Activated CD8-positive, alpha-beta memory T cell treated with anti-CD3 and anti-CD28 coated beads for 36 hours (primary cell): ENCODE measurements around the gene MICAL3. TPM values are rescaled to one million over a fixed set of nuclear protein-coding genes. Genes with fewer than 3 reads are reported as not detected.

Experiments used
- CTCF ChIA-PET: fragments of 350-600 bp; sonication (Branson Sonifier 250); formaldehyde crosslinking; loops from one replicate; lab custom pipeline; 2021; ENCODE audit warnings: antibody characterized with exemption; lab: Charles Lee
- POLR2A ChIA-PET: fragments of 350-600 bp; sonication (Branson Sonifier 250); formaldehyde crosslinking; loops from one replicate; lab custom pipeline; 2021; ENCODE audit warnings: antibody characterized with exemption; lab: Charles Lee
- total RNA-seq, 2 experiments: library from RNA; stranded (reverse); gene quantifications; one replicate each; pipeline ENCODE4 v1.2.3, GENCODE V29; 2021

Gene MICAL3
- total RNA-seq, 2 experiments from 2014 or later = 47.1 to 48.6 TPM

DNA sequence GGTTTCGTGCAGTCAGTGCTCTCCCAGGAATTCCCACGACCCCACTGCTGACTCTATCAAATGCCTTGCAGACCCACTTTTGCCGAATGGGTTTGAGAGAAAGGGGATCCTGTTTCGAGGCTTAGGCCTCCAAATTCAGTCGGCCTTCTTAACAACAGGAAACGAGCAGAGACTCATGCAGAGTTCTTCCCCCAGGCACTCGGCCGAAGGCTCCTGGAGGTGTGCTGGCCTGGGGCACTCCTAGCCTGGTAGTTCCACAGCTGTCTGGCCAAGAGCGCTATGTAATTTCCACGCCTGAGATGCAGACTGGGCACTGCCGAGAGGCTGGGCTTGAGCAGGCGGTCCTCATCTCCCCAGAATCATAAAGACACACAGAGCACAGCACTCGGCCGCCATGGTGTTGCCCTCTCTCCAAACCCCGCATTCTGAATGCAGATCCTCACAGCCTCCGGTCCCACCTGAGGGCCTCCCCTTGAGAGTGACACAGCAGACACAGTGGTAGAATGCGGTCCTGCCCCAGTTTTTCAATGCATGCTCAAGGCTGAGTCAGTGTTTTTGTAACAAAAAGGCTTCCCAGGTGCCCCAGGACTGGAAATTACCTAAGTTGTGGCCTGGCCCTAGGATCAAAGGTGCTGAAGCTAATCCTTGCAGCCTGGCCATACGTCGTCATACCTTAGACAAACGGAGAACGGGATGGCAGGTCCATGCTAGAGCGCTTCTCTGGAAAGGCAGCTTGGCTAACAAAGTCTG, 219.9 kb downstream of the MICAL3 start:
- CTCF ChIA-PET = no interaction called here
- POLR2A ChIA-PET = no interaction called here

GRCh38 chr22:17803609-17804270, 220.6 kb downstream of the MICAL3 start:
- ChIA-PET CTCF (no interaction called here), POLR2A (no interaction called here)

DNA sequence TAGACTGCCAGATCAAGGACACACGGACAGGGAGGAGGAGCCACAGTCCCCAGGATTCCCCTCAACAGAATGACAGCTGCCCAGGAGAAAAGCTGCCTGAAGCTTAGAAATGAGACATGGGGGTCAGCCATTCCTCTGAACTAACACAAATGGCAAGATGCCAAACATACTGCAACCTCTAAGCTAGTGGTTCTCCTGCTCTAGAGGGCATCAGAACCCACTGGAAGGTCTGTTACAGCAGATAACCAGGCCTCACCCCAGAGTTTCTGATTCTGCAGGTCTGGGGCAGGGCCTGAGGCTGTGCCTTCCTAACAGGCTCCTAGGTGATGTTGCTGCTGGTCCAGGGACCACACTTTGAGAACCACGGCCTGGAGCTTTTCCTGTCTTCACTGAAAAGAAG, 221.5 kb downstream of the MICAL3 start:
- POLR2A ChIA-PET = no interaction called here
- CTCF ChIA-PET = no interaction called here

- CTCF ChIA-PET = no interaction called here
- POLR2A ChIA-PET = no interaction called here
Measured at GRCh38 chr22:17802411-17802810, 221.9 kb downstream of the MICAL3 start.

- CTCF ChIA-PET = no interaction called here
- POLR2A ChIA-PET = no interaction called here
Measured at GRCh38 chr22:17797721-17798559, 226.4 kb downstream of the MICAL3 start.

DNA sequence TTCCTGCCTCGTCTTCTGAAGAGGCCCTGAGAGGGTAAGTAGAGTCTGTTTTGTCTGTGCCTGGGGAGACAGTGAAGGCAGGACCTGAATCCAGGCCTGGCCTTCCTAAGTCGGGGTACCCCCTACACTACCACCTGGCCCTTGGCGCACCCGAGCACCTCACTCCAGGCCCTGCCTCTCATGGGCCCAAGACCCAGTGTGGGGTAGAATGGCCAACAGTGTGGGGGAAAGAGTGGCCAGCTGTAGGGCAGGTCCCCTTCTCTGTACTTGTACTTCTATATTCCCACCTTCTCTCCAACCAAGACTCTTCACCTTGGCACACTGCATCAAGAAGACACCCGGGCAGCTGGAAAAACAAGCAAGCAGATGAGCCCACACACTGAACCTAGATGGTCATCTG, 227.7 kb downstream of the MICAL3 start:
- CTCF ChIA-PET = no interaction called here
- POLR2A ChIA-PET = no interaction called here

- CTCF ChIA-PET = interaction anchor here (1.0 kb wide), 1 partner anchor 56 kb away, joined by 3 read pairs; no protein-coding TSS in a partner anchor
- POLR2A ChIA-PET = no interaction called here
Measured at GRCh38 chr22:17795661-17796548, 228.5 kb downstream of the MICAL3 start.

- CTCF ChIA-PET = interaction anchor here (1.0 kb wide), 1 partner anchor 55 kb away, joined by 3 read pairs; no protein-coding TSS in a partner anchor
- POLR2A ChIA-PET = no interaction called here
Measured at GRCh38 chr22:17794726-17795542, 229.4 kb downstream of the MICAL3 start.

GRCh38 chr22:17792854-17793434, 231.4 kb downstream of the MICAL3 start:
- CTCF ChIA-PET = no interaction called here
- POLR2A ChIA-PET = no interaction called here

DNA sequence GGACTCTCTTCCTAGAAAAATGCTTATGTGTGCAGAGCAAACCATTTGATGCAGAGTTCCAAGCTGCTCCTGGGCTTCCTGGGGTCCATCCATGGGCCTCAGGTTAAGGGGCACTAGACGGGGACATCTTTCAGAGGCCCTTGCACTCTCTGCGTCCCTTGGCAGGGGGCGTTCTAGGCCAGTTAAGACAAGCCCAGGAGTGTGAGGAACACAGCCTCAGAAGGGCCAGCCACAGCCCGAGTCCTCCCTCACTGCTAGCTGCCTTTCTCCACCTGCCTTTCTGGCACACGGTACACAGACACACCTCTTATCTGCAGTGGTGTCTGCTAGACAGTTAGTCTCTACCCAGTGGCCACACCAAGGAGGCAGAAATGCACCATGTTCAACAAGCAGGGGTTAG, 232.1 kb downstream of the MICAL3 start:
- CTCF ChIA-PET = no interaction called here
- POLR2A ChIA-PET = no interaction called here

DNA sequence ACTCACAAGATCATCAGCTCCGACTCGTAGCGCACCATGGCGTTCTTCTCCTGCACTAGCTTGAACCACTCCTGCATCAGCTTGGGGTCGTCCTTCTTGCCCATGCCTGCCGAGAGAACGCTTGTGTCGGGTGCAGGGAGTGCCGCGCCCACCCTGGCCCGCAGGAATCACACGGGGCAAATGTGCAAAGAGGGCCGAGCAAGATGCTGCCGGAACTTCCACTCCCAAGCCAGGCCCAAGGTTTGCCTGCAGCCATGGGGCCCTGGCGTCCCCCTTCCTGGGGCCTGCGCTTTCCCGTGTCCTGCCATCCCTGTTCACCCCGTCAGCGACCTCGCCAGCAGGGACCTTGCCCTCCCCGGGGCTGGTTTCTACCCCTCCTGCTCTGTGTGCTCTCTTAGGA, 233.2 kb downstream of the MICAL3 start:
- POLR2A ChIA-PET = no interaction called here
- CTCF ChIA-PET = no interaction called here

DNA sequence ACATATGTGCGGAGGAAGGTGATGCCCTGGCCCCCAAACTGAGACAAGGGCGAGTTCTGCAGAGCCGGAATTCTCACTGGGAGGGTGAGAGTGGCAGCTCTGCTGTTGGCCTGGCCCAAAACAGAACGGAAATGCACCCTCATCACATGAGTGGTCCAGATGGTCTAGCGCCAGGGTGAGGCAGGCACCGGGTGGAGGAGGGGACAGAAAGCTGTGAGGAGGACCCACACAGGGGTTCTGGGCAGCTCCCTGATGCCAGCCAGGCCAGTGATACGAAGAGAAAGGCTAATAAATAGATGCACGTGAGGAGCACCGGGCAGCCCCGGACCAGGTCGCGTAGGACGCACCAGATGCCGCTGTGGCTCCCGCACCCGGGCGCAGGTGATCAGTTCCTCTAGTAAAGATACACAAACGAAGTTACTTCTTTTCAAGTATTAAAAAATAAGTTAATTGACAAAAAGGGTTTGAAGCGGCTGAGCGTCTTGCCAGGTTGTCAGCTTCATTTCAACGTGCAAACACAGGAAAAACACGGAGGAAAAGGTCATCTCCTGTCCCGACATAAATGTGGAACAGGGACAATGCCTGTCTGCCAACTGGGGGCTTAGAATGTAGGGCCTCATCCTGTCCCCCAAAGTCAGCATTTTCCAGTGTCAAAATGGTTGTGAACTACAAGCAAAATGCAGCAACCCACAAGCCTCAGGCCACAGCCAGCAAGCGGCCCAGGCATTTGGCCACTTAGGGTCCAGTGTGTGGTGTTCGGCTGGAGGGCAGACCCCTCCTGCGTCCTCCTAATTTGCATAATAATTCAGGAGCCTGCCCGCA, 234.8 kb downstream of the MICAL3 start:
- CTCF ChIA-PET = interaction anchor here (1.5 kb wide), 1 partner anchor 47 kb away, joined by 5 read pairs; no protein-coding TSS in a partner anchor
- POLR2A ChIA-PET = no interaction called here

DNA sequence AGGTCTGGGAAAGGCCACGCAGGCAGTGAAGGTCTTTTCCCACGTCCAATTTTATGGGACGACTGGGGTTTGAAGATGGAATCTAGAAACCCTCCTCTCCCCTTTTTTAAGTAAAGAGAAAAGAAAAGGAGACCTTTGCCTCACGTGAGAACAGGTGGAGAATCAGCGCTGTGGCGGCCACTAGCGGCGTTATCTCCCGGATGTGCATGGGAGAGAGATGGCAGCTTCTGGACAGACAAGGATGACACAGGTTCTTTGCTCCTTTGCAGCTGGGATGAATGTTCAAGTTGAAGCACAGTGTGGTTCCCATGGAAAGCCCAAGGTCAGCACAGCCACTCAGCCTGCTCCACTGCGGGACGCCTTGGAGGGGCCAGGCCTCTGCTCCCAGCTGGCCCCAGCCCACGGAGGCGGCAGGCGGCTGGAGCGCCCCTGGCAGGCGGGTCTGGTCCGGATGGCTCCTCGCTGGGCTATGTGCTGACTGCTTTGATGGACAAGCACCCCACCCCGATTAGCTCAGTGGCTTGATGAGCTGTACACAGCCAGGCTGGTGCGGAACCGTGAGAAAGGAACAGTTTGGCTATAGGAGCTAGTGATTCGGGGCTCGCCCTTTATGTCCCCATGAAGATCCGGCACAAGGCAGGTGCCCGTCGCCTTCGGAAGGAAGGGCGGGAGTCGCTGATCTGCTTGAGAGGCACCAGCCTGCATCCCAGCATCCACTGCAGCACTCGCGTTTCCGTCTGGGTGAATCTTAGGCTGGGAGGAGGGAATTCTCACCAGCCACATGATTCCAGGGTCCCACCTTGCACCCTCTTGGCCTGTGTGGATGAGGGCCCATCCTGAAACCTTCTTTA, 235.6 kb downstream of the MICAL3 start:
- POLR2A ChIA-PET = no interaction called here
- CTCF ChIA-PET = interaction anchor here (1.5 kb wide), 1 partner anchor 46 kb away, joined by 5 read pairs; no protein-coding TSS in a partner anchor

- ChIA-PET CTCF (interaction anchor here (4.5 kb wide), 1 partner anchor 45 kb away, joined by 53 read pairs; no protein-coding TSS in a partner anchor), POLR2A (no interaction called here)
Measured at GRCh38 chr22:17787716-17788330, 236.5 kb downstream of the MICAL3 start.

DNA sequence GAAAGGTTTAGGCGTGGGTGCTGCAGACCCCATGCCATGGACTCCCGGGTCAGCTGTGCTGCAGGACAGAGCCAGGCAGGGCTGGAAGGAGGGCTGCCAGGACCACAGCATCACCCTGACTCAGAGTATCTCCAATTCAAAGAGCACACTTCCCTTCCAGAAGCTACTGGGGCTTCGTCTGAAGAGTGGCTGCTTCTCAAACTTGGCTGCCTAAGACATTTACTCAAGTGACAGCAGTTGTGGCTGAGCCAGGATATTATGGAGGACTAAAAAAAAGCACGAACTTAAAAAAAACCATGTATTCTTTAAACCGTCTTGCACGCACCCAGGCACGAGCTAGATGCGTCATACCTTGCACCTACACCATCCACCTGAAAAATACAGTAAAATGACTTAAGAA, 237.1 kb downstream of the MICAL3 start:
- CTCF ChIA-PET = interaction anchor here (1.4 to 4.5 kb wide), 2 partner anchors 29 to 44 kb away, joined by 4 to 53 read pairs; no protein-coding TSS in a partner anchor
- POLR2A ChIA-PET = no interaction called here
